Activated CD8-positive, alpha-beta T cell treated with anti-CD3 and anti-CD28 coated beads for 36 hours (primary cell): ENCODE data around the gene C1orf116. TPM values are rescaled to one million over a fixed set of nuclear protein-coding genes. Genes with fewer than 3 reads are reported as not detected.

Source experiments
- ATAC-seq: fragments of 200-7000 bp; cut with Tn5 transposase; one replicate; pipeline ENCODE4 v1.10.0; 2021; ENCODE audit warnings: mild to moderate bottlenecking, moderate library complexity
- CTCF ChIA-PET: fragments of 350-600 bp; sonication (Branson Sonifier 250); formaldehyde crosslinking; loops from one replicate; lab custom pipeline; 2021; ENCODE audit warnings: antibody characterized with exemption; lab: Charles Lee
- POLR2A ChIA-PET: fragments of 350-600 bp; sonication (Branson Sonifier 250); formaldehyde crosslinking; loops from one replicate; lab custom pipeline; 2021; ENCODE audit warnings: antibody characterized with exemption; lab: Charles Lee
- DNase-seq: peaks from one replicate; pipeline ENCODE4 v3.0.0-alpha.2; 2020
- H3K27ac Mint-ChIP-seq: one replicate; pipeline ENCODE4 v1.8.0; 2021; ENCODE audit warnings: mild to moderate bottlenecking, mixed read lengths
- H3K27me3 Mint-ChIP-seq: one replicate; pipeline ENCODE4 v1.8.0; 2021; ENCODE audit warnings: mixed read lengths
- H3K36me3 Mint-ChIP-seq: one replicate; pipeline ENCODE4 v1.8.0; 2021; ENCODE audit warnings: low read depth, mixed read lengths
- H3K4me1 Mint-ChIP-seq: one replicate; pipeline ENCODE4 v1.8.0; 2021; ENCODE audit warnings: low read depth, mixed read lengths
- H3K4me3 Mint-ChIP-seq: one replicate; pipeline ENCODE4 v1.8.0; 2021; ENCODE audit warnings: mild to moderate bottlenecking, moderate library complexity, mixed read lengths
- H3K9me3 Mint-ChIP-seq: one replicate; pipeline ENCODE4 v1.8.0; 2021; ENCODE audit warnings: mixed read lengths
- intact Hi-C: fragments of 100-400 bp; cut with micrococcal nuclease; formaldehyde crosslinking; loops from one replicate; pipeline ENCODE4 v1.10.0; 2022
- total RNA-seq, 2 experiments: library from RNA; stranded (reverse); gene quantifications; one replicate each; pipeline ENCODE4 v1.2.3, GENCODE V29; 2021
- TF ChIP-seq, protein P1 (sequence below): fragments of 200-600 bp; IDR thresholded peaks from one replicate; pipeline ENCODE4 v1.8.0; 2022; ENCODE audit warnings: antibody characterized with exemption, mild to moderate bottlenecking

The C1orf116 gene
- total RNA-seq, 2 experiments from 2014 or later: 0.07 to 0.13 TPM

- intact Hi-C loops: no loop called here
- Mint-ChIP-seq H3K27ac (no peak overlapping the region), H3K36me3 (peaks cover 2% of the 10 kb centered on the region), H3K27me3 (no peaks in the 10 kb centered on the region), H3K4me3 (no peak overlapping the region), H3K4me1 (peaks cover 21% of the 10 kb centered on the region), H3K9me3 (no peaks in the 10 kb centered on the region)
- POLR2A ChIA-PET: no interaction called here
- CTCF ChIA-PET: interaction anchor here (1.0 to 8.0 kb wide), 9 partner anchors 10 to 331 kb away, joined by 3 to 49 read pairs (median 7); partner anchors contain the start of genes PFKFB2 and YOD1
- DNase-seq: no peak
- ATAC-seq: no peak
- TF ChIP-seq, protein P1, sequence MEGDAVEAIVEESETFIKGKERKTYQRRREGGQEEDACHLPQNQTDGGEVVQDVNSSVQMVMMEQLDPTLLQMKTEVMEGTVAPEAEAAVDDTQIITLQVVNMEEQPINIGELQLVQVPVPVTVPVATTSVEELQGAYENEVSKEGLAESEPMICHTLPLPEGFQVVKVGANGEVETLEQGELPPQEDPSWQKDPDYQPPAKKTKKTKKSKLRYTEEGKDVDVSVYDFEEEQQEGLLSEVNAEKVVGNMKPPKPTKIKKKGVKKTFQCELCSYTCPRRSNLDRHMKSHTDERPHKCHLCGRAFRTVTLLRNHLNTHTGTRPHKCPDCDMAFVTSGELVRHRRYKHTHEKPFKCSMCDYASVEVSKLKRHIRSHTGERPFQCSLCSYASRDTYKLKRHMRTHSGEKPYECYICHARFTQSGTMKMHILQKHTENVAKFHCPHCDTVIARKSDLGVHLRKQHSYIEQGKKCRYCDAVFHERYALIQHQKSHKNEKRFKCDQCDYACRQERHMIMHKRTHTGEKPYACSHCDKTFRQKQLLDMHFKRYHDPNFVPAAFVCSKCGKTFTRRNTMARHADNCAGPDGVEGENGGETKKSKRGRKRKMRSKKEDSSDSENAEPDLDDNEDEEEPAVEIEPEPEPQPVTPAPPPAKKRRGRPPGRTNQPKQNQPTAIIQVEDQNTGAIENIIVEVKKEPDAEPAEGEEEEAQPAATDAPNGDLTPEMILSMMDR: no peak
Measured at GRCh38 chr1:207073906-207074820, 41.6 kb upstream of the C1orf116 start.

DNA sequence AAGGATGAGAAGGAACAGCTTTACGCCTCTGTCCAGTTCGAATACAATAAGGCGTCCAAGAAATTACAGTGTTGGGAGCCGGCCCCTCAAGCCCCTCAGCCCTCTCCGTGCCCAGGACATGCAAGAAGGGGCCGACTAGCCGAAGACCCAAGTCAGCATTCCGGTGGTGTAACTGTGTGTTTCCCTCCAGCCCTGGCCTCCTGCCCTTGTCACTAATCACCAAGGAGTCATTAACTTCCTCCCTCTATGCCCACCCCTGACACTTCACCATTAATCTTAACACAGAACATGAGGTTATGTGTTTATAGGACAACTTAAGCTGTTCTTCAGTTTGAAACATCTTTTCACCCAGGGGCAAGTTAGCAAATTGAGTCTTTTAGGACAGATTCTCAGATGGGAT, 39.7 kb upstream of the C1orf116 start:
- ATAC-seq (no peak), DNase-seq (no peak)
- POLR2A ChIA-PET: interaction anchor here (2.7 kb wide), 1 partner anchor 19 kb away, joined by 9 read pairs; the partner anchor contains the start of gene PFKFB2
- TF ChIP-seq, protein P1: no peak
- Mint-ChIP-seq H3K27ac (no peak overlapping the region), H3K36me3 (peaks cover 9% of the 10 kb centered on the region), H3K4me3 (no peak overlapping the region), H3K27me3 (no peaks in the 10 kb centered on the region), H3K4me1 (peaks cover 25% of the 10 kb centered on the region), H3K9me3 (no peaks in the 10 kb centered on the region)
- intact Hi-C loops: no loop called here
- CTCF ChIA-PET: interaction anchor here (0.9 to 8.0 kb wide), 4 partner anchors 12 to 427 kb away, joined by 3 to 49 read pairs (median 5); partner anchors contain the start of gene YOD1

- intact Hi-C loops: no loop called here
- DNase-seq (no peak), ATAC-seq (no peak)
Measured at GRCh38 chr1:207071426-207071825, 38.9 kb upstream of the C1orf116 start.

GRCh38 chr1:207070811-207071210, 38.3 kb upstream of the C1orf116 start:
- intact Hi-C loops: no loop called here
- ChIA-PET POLR2A (interaction anchor here (0.6 to 2.7 kb wide), 3 partner anchors 18 to 1280 kb away, joined by 3 to 9 read pairs (median 3); partner anchors contain the start of gene PFKFB2), CTCF (interaction anchor here (0.7 to 8.0 kb wide), 9 partner anchors 9 to 429 kb away, joined by 3 to 49 read pairs (median 3); partner anchors contain the start of gene YOD1)
- ATAC-seq (peak; percentile 29), DNase-seq (peak; percentile 50)
- TF ChIP-seq, protein P1: no peak
- no peaks in the 10 kb centered on the region for H3K9me3 Mint-ChIP-seq
- H3K27ac Mint-ChIP-seq: peak overlapping the region; percentile 44
- H3K4me1 Mint-ChIP-seq: peaks cover 25% of the 10 kb centered on the region
- H3K4me3 Mint-ChIP-seq: no peak overlapping the region
- H3K36me3 Mint-ChIP-seq: peaks cover 9% of the 10 kb centered on the region
- no peaks in the 10 kb centered on the region for H3K27me3 Mint-ChIP-seq

More at GRCh38 chr1:207071426-207071825, 38.9 kb upstream of the C1orf116 start:
- peaks cover 9% of the 10 kb centered on the region for H3K36me3 Mint-ChIP-seq
- TF ChIP-seq, protein P1: no peak
- no peaks in the 10 kb centered on the region for H3K27me3 Mint-ChIP-seq
- ChIA-PET POLR2A (interaction anchor here (0.6 to 2.7 kb wide), 3 partner anchors 18 to 1280 kb away, joined by 3 to 9 read pairs (median 3); partner anchors contain the start of gene PFKFB2), CTCF (interaction anchor here (0.9 to 8.0 kb wide), 7 partner anchors 9 to 428 kb away, joined by 3 to 49 read pairs (median 5); partner anchors contain the start of gene YOD1)
- peaks cover 25% of the 10 kb centered on the region for H3K4me1 Mint-ChIP-seq
- H3K9me3 Mint-ChIP-seq: no peaks in the 10 kb centered on the region
- H3K27ac Mint-ChIP-seq: no peak overlapping the region
- no peak overlapping the region for H3K4me3 Mint-ChIP-seq
